HT1080 (cell line): Measurements from ENCODE around the gene DGKQ. TPM values are rescaled to one million over a fixed set of nuclear protein-coding genes. Genes with fewer than 3 reads are reported as not detected.

Experiments used
- DNase-seq: peaks from one replicate; pipeline ENCODE4 v3.0.0-alpha.2; 2015; ENCODE audit warnings: low read depth
- polyA plus RNA-seq, 2 experiments: library from polyadenylated mRNA; depleted of rRNA; stranded (reverse); fragments of >200 nt; gene quantifications; 2 replicates each; pipeline ENCODE4 v1.2.3, GENCODE V29; 2015
- total RNA-seq: library from RNA; depleted of rRNA; stranded (reverse); fragments of >200 nt; shearing (Covaris generic); gene quantifications from 2 replicates; pipeline ENCODE4 v1.2.3, GENCODE V29; 2014; rRNA removed

The DGKQ gene, protein sequence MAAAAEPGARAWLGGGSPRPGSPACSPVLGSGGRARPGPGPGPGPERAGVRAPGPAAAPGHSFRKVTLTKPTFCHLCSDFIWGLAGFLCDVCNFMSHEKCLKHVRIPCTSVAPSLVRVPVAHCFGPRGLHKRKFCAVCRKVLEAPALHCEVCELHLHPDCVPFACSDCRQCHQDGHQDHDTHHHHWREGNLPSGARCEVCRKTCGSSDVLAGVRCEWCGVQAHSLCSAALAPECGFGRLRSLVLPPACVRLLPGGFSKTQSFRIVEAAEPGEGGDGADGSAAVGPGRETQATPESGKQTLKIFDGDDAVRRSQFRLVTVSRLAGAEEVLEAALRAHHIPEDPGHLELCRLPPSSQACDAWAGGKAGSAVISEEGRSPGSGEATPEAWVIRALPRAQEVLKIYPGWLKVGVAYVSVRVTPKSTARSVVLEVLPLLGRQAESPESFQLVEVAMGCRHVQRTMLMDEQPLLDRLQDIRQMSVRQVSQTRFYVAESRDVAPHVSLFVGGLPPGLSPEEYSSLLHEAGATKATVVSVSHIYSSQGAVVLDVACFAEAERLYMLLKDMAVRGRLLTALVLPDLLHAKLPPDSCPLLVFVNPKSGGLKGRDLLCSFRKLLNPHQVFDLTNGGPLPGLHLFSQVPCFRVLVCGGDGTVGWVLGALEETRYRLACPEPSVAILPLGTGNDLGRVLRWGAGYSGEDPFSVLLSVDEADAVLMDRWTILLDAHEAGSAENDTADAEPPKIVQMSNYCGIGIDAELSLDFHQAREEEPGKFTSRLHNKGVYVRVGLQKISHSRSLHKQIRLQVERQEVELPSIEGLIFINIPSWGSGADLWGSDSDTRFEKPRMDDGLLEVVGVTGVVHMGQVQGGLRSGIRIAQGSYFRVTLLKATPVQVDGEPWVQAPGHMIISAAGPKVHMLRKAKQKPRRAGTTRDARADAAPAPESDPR
- total RNA-seq, result 7.1 and 11.5 TPM in 2 replicates
- polyA plus RNA-seq (2015; cell fraction: cytosol; rRNA removed), result 5.1 and 6.5 TPM in 2 replicates
- 26.2 and 26.4 TPM in 2 replicates for polyA plus RNA-seq (2015; cell fraction: nucleus; rRNA removed)

DNA sequence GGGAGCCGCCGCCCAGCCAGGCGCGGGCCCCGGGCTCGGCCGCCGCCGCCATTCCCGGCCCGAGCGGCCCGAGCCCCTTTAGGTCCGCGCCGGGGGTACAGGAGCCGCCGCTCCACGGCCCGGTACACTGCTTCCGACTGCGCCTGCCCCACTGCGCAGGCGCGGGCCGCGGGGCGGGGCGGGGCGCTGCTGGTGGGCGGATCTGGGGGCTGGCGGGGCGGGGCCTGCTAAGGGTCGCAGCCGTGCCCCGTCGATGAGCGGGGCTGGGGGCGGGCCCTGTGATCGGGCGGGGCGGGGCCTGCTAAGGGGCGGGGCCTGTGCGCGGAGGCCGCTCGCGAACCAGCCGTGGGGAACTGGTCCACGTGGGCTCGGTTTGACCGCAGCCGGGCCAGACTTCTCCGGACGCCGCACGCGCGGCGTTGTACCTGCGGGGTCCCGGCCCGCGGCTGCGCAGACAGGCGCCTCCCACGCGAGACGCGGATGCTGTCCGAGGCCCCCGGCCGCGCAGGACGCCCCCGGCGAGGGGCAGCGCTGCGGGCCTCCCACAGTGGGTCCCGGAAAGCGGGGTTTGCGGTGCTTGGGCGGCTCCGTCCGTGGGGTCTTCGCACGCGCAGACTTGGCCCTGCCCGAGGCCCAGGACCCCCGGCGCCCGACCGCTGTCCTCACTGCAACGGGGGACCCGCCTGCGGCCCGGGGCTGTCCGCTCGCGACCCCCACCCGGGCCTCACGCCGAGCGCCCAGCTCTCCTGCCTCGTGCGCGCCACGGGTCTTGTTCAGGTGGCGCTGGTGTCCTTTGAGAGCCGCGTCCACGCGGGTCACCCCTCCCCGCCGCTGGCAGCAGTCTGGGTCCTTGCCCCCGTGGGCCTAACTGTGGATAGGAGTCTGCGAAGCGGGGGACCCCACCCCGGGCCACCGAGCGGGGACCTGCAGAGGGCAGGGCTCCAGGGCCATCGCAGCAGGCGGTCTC is at the start of gene DGKQ:
Gene DGKQ, minus strand, starts transcription at position 139 of the 967 bp plus-strand sequence. Its CDS starts 87 bp downstream, at position 52.
- no peak for DNase-seq

DNA sequence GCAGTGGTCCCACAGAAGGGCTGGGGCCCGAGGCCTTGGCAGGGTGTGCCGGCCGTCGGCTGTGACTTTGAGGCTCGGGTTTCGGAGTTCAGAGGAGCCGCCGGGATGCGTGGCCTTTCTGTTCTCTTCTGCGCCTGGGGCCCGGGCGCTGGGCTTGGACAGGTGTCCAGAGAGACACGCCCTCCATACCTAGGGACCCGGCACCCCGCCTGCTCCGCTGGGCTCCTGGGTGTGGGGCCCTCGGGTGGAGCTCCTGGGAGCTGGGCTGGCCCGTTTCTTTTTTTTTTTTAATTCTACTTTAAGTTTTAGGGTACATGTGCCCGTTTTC is 49.3 kb upstream of the DGKQ start:
- DNase-seq, result no peak

DNA sequence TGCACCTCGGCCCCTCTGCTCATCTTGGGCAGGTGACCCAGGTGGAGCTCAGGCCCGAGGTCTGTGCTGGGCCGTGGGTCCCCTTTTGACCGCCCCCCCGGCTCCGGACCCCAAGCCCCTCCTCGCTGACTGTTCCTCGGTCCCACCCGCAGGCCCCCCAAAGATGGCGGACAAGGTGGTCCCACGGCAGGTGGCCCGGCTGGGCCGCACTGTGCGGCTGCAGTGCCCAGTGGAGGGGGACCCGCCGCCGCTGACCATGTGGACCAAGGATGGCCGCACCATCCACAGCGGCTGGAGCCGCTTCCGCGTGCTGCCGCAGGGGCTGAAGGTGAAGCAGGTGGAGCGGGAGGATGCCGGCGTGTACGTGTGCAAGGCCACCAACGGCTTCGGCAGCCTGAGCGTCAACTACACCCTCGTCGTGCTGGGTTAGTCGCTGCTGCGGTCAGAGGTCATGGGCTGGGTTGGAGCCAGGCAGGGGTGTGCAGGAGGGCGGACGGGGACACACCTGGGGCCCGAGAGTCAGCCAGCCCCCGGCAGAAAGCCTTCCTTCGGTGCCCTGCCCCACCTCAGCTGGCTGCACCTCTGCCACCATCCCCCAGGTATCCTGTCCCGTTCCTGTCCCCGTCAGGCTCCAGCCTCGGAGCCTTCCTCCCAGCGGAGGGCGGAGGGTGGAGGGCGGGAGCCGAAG is 48.8 kb upstream of the DGKQ start:
- DNase-seq, result no peak

DNA sequence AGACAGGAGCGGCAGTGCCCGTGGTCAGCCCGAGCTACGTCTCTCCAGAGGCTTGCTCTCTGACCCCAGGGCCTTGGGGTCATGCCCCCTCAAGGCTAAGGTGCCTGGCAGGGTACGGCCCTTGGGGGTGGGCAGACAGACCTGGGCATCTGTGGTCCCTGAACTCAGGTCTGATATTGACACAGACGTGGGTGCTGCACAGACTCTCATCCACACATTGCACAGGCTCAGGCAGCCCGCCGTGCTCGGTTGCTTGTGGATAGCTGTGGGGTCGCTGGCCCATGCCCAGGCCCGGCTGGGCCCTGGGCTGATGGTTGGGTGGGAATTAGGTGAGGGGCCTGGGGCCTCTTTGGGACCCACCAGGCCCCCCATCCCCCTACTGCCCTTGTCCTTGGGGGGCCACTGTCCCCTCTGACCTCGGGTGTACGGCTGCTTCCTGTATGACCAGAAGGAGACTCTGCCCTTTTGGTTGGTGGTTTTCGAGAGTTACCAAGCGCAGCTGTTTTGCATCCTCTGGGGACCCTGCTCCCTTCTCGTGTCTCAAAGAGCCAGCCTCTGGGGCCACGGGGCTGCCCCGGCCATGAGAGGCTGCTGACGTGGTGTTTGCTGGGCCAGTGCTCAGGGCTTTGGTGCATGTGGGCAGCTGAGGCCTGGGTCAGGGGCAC is 48.1 kb upstream of the DGKQ start:
- no peak for DNase-seq

DNA sequence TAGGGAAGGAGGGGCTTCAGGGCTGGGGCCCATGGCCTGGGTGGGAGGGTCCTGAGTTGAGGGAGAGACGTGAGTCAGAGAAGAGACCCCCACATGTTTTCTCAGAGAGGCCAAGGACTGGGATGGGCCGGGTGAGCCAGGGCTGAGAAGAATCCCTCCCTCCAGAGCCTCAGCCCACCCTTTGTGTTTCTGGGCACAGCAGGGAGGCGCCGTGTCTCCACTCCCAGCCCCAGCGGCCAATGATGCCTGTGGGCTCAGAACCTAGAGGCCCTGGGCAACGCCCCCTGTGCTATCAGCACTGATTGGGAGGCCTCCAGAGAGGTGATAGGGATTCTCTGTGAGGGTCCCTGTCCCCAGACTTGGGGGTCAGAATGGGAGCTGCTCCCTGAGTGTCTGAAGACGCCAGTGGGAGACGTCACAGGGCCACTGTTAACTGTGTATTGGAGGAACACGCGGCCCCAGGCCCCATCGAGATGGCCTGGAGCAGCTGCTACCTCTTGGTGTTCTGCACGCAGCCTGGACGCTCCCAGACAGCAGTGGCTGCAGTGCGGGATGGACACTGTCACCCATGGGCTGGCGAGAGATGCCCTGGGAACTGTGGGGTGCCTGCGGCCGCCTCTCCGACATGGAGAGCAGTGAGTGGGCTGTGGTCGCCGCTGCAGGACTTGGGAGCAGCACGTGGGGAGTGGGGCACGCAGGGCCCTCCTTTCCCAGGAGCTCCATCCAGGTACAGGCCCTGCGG is 46.5 kb upstream of the DGKQ start:
- DNase-seq, result no peak

DNA sequence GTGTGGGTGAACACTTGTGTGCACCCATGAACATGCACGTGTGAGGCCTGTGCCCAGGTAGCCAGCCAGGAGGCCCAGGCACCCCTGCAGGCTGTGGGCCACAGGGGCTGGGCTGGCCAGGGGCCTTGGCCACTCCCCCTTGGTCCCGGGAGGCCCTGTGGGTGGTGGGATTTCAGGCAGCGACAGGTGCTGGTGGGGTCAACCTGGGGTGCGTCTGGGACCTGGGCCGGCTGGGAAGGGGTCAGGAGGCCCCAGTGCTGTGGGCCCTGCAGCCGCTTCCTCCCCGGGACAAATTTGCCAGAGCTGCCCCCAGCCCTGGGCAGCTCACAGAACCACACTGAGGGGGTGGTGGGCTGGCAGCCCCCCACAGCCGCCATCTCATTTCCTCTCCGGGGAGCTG is 46.0 kb upstream of the DGKQ start:
- no peak for DNase-seq

DNA sequence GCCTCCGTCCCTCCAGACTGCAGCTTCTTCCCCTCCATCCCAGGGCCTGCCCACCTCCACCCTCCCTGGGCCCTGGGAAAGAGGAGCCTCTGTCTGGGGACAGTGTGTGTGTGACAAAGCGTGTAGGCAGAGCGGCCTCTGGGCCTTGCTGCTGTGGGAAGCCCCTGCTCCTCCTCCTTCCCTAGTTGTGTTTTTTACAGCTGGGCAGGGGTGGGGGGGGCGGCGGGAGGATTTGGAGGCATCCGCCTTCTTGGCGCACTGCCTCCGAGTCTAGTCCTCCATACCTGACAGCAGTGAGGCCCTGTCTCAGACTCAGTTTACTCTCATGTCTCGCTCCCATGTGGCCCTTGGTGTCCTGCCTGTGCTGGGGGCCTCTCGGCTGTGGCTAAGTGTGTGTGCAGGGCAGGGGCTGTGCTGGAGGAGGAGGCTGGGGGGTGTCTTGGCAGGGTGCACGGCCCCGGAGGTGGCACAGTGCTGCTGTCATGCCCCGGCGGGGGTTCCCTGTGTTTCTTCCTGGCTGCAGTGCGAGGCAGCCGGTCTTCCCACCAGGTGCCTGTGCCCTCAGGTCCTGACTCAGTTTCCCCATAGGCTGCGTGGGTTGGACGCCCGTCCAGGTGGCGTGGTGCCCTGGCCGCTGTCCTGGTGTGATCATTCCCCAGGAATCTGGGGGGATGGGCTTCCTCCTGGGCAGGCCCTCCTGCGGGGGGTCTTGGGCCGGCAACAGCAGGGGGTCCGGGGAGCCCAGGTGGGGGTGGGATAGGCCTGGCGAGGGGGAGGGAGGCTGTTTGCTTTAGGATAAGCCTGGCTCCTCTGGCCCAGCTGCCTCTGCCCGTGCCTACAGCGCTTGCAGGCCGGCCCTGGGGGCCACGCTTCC is 45.0 kb upstream of the DGKQ start:
- DNase-seq, result no peak

DNA sequence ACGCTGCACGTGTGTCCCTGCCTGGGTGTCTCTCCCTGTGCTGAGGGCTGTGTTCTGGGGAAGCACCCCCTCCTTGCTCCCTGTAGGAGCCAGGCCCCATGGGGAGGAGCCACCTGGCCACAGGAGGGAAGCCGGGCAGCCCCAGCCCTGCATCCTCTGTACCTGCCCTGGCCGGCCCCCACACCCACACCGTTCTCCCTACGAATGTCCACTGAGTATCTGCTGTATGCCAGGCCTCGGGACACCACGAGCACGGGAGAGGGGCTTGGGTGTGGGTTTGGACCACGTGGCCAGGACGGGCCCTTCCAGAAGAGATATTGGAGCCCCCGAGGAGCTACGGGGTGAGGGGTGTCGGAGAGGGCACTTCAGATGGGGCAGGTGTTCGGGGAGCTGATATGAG is 44.3 kb upstream of the DGKQ start:
- no peak for DNase-seq

DNA sequence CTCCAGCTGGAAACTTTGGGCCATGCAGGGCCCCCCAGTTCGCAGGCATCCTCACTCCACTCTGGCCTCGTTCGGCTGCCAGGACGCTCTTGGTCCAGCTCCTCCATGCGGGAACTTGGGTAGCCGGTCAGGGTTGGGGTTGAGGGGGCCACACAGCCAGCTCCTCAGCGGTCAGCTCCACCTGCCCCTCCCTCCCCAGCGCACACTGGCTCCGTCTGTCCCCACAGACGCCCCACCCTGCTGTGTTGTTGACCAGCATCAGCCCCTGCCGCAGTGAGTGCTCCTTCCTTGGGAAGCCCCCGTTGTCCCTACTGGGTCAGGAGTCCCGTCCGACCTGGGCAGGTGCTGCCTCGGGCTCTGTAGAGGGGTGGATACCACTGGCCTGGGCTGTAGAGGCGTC is 43.8 kb upstream of the DGKQ start:
- no peak for DNase-seq

DNA sequence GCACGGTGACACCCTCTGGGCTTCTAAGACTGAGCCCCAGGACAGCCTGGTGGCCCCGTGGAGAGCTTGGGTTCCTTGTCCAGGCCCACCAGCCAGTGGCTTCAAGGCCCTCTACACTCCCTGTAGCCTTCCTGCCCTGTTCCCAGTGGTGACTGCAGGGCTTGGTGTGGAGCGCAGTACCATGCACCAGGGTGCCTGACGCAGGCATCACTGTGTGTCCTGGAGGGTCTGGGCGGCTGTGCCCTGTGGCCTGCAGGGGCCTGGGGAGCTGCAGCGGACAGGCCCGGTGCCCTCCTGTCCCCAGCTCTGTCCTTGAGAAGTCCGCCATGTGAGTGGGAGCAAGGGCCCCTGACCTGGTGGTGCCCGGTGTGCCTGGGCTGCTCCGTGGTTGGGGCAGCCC is 42.4 kb upstream of the DGKQ start:
- DNase-seq, result no peak

DNA sequence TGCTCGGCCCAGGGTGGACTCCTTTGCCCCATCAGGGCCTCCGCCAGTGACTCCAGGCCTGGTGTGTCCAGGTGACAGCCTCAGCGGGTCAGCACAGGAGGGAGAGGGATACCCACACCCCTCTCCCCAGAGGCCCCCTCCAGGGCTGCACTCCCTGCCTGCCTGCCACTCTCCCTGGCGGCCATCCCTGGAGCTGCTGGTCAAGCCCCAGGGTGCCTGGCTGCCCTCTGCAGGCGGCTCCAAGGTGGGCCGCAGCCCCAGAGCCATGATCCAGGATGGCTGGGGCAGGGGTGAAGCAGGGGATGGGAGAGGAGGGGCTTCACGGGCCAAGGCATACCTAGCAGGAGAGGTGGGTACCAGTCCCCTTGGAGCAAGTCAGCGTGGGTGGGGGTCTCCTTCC is 41.8 kb upstream of the DGKQ start:
- no peak for DNase-seq

DNA sequence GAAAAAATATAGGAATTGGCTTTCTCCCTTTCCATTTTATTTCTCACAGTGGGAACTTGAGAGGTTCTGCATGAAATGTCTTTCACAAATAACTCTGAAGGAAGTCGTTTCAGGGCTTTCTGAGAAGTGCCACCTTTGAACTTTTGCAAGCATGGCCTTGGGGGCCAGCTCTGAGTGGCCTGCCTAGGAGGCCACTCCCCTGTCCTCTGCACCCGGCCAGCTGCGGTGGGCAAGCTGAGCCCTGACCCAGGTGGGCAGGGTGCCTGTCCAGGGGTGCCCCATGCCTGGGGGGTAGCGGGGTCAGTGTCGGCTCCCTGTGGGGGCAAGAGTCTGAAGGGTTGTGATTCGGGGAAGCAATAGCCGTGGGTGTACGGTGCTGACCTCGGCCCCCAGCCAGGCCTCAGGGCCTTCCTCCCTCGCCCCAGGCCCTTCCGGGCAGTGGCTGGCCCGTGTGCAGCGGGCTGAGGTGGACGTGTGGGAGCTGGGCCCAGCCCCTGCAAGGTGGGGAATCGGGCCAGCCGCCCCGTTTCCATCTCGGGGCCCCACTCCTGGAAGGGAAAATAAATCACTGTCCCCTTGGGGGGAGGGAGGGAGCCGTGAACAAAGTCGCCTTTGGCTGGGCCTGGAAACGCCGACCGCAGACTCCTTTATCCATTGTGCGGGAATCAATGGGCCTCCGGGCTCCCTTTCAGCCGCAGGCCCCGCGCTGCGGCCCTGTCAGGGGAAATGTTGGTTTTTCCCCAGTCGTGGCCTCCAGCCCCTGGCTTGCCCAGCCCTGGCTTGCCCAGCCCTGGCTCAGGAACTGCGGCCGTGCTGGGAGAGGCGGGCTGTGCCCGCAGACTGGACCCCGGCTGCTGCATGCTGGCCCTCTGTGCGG is 41.2 kb upstream of the DGKQ start:
- no peak for DNase-seq

DNA sequence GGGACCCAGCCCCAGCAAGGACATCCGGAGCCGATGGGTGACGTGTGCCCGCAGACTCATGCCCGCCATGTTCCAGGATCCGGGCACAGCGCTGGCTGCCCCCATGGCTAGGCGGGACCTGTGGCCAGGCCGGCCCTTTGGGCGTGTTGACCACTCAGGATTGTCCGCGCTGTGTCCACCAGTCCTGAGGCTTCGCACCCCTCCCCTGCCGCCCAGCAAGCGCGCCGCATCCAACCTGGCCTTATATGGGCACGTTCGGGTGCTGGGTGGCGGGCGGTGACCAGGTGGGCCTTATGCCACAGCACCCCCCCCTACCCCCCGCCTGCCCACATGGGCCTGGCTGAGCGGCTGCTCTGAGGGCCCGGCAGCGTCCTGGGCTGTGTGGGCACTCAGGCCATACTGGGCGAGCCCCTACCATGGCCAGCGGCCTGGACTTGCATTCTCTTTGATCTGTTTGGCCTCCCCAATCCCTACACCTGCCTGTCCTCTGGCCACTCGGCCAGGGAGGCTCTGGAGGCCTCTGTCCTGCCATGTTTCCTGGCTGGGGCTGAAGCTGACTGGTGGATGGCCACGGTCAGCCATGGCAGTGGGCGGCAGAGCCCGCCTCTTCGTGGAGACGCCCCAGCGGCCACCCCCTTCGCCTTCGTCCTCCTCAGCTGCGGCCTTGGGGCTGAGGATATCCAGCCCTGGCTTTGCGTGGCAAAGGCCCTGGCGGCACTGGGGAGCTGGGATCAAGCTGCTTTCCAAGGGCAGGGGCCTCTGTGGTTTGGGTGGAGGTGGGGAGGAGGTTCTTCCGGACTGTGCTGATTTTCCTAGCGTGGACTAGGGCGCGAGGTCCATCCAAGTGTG is 40.1 kb upstream of the DGKQ start:
- DNase-seq, result no peak

DNA sequence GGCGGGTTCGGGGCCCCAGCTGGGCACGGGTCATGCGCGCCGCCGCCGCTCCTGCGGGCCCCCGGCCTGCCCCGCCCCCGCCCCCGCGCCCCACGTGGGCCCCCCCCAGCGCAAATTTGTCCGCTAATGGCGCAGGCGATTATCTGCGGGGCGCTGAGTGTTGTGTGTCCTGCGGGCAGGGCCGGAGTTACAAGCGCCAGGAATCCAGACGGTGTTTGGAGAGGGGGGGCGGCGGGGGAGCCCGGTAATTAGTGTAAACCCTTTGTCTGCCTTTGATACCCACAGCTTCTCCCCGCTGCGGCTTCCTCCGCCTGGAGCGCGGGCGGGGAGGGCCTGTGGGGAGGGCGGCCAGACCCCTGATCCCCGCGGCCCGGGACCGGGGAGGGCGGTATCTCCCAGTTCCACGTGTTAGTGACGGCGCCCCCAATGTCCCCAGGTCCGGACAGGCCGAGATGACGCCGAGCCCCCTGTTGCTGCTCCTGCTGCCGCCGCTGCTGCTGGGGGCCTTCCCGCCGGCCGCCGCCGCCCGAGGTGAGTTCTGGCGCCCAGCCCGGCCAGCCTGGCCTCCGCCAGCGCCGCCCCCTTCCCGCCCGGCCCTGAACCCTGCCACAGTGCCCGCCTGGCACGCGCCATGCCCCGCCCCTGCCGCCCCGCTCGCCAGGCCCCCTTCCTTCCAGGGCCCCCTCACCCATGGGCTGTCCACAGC is 38.8 kb upstream of the DGKQ start:
- peak; percentile 58 for DNase-seq

DNA sequence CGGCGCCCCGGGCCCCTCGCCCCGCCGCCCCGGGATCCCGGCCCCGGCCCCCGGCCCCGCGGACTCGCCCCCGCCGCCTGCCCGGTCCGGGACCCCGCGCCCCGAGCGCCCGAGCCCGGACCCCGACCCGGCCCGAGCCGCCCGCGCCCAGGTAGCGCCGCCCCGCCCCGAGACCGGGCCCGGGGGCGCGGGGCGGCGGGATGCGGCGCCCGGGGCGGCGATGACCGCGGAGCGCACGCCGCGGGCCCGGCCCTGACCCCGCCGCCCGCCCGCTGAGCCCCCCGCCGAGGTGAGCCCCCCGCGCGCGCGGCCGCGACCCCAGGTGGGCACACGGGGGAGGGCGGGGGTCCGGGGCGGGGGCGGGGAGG is 38.3 kb upstream of the DGKQ start:
- DNase-seq, result no peak
